Fibroblast of lung (primary cell): Measurements from ENCODE around the gene GRID1. TPM values are rescaled to one million over a fixed set of nuclear protein-coding genes. Genes with fewer than 3 reads are reported as not detected.

Experiments
- DNase-seq, 2 donors: peaks; one replicate each; pipeline versions ENCODE4 v3.0.0 to v3.0.0-alpha.2; 2010; ENCODE audit warnings: low read depth in 2 of 2
- H2AFZ ChIP-seq: 2 replicates; pipeline ENCODE4 v1.5.1; 2012; ENCODE audit warnings: low read length, control low read depth, inconsistent platforms
- H3K27ac ChIP-seq: 2 replicates; pipeline ENCODE4 v1.5.1; 2011; ENCODE audit warnings: low read length, control low read depth; ENCODE audit not compliant: insufficient read depth
- H3K27me3 ChIP-seq: 2 replicates; pipeline ENCODE4 v1.5.1; 2011; ENCODE audit warnings: mild to moderate bottlenecking, low read length; ENCODE audit not compliant: control insufficient read depth, insufficient read depth
- H3K36me3 ChIP-seq: 2 replicates; pipeline ENCODE4 v1.5.1; 2011; ENCODE audit warnings: low read length; ENCODE audit not compliant: control insufficient read depth, insufficient read depth
- H3K4me1 ChIP-seq: 2 replicates; pipeline ENCODE4 v1.5.1; 2011; ENCODE audit warnings: low read length; ENCODE audit not compliant: control insufficient read depth, insufficient read depth; ENCODE audit errors: extremely low read depth
- H3K4me2 ChIP-seq: 2 replicates; pipeline ENCODE4 v1.5.1; 2011; ENCODE audit warnings: low read length, control low read depth; ENCODE audit not compliant: insufficient read depth; ENCODE audit errors: extremely low read depth
- H3K4me3 ChIP-seq, 4 experiments: fragments of 200-600 bp in 1 of 4; sonication (generic) in 1 of 4; replicated peaks in 1 of 4; 2 replicates each; pipeline ENCODE4 v1.5.1; 2011 to 2016; ENCODE audit warnings: low read length in 4 of 4, low read depth in 3 of 4, mild to moderate bottlenecking in 3 of 4, control low read depth in 2 of 4, inconsistent platforms in 1 of 4, mixed read lengths in 1 of 4; ENCODE audit not compliant: insufficient read depth in 1 of 4; ENCODE audit errors: control extremely low read depth in 1 of 4
- H3K79me2 ChIP-seq: 2 replicates; pipeline ENCODE4 v1.5.1; 2012; ENCODE audit warnings: mild to moderate bottlenecking, low read length, inconsistent platforms; ENCODE audit not compliant: control insufficient read depth, insufficient read depth
- H3K9ac ChIP-seq: 2 replicates; pipeline ENCODE4 v1.5.1; 2011; ENCODE audit warnings: mild to moderate bottlenecking, low read length, control low read depth; ENCODE audit not compliant: insufficient read depth
- H3K9me3 ChIP-seq: 2 replicates; pipeline ENCODE4 v1.5.1; 2012; ENCODE audit warnings: low read depth, low read length; ENCODE audit not compliant: control insufficient read depth, insufficient read depth
- H4K20me1 ChIP-seq: 2 replicates; pipeline ENCODE4 v1.5.1; 2011; ENCODE audit warnings: low read length; ENCODE audit not compliant: control insufficient read depth, insufficient read depth; ENCODE audit errors: extremely low read depth
- CTCF ChIP-seq, 2 donors: IDR thresholded peaks in 1 of 2; conservative IDR thresholded peaks in 1 of 2; 1 replicate in 1 of 2; 2 replicates in 1 of 2; pipeline ENCODE4 v1.5.1; 2011 to 2012; ENCODE audit warnings: low read length in 2 of 2, control low read depth in 1 of 2, inconsistent platforms in 1 of 2, low read depth in 1 of 2, mild to moderate bottlenecking in 1 of 2
- EZH2 ChIP-seq: IDR thresholded peaks from 2 replicates; pipeline ENCODE4 v1.5.1; 2012; ENCODE audit warnings: low read length, control low read depth, mild to moderate bottlenecking; ENCODE audit errors: missing control alignments
- polyA plus RNA-seq, 2 donors: library from polyadenylated mRNA; depleted of rRNA in 1 of 2; stranded (reverse) in 1 of 2; unstranded in 1 of 2; fragments of >200 nt; gene quantifications; 2 replicates each; pipeline ENCODE4 v1.2.1, GENCODE V29; 2011 to 2012; ENCODE audit warnings: missing spikeins in 1 of 2
- total RNA-seq: library from RNA; depleted of rRNA; stranded (reverse); fragments of >200 nt; gene quantifications from 2 replicates; pipeline ENCODE4 v1.2.1, GENCODE V29; 2014

Gene GRID1
- total and polyA plus RNA-seq, 2 donors (not counting 1 experiment from before 2014, with no cell fraction given) = 0.03 to 0.33 TPM

GRCh38 chr10:85794553-85794952, 572.0 kb downstream of the GRID1 start:
- H3K27me3 ChIP-seq = no peaks in the 10 kb centered on the region
- no peaks in the 10 kb centered on the region for H3K4me1 ChIP-seq
- no peak overlapping the region for H3K27ac ChIP-seq
- no peak overlapping the region for H3K9ac ChIP-seq
- H3K9me3 ChIP-seq = no peaks in the 10 kb centered on the region
- H3K4me2 ChIP-seq = no peak overlapping the region
- TF ChIP-seq EZH2 = no peak
- TF ChIP-seq CTCF (conservative IDR thresholded peaks at IDR 0.05 in 1 of 2, IDR thresholded peaks at IDR 0.05 in 1 of 2; ENCODE audit: low read depth in 1 of 2, low read length in 2 of 2) = no peak
- H3K4me3 ChIP-seq = no peak overlapping the region
- no peak overlapping the region for H2AFZ ChIP-seq
- H3K36me3 ChIP-seq = no peaks in the 10 kb centered on the region
- H3K79me2 ChIP-seq = no peaks in the 10 kb centered on the region
- H4K20me1 ChIP-seq = no peaks in the 10 kb centered on the region
- DNase-seq = no peak

- no peaks in the 10 kb centered on the region for H3K79me2 ChIP-seq
- H4K20me1 ChIP-seq = no peaks in the 10 kb centered on the region
- DNase-seq = no peak
- no peak overlapping the region for H2AFZ ChIP-seq
- H3K27me3 ChIP-seq = no peaks in the 10 kb centered on the region
- no peak overlapping the region for H3K27ac ChIP-seq
- H3K9me3 ChIP-seq = no peaks in the 10 kb centered on the region
- H3K4me3 ChIP-seq = no peak overlapping the region
- no peaks in the 10 kb centered on the region for H3K4me1 ChIP-seq
- H3K36me3 ChIP-seq = no peaks in the 10 kb centered on the region
- H3K4me2 ChIP-seq = no peak overlapping the region
- TF ChIP-seq EZH2 (no peak), CTCF (conservative IDR thresholded peaks at IDR 0.05 in 1 of 2, IDR thresholded peaks at IDR 0.05 in 1 of 2; ENCODE audit: low read depth in 1 of 2, low read length in 2 of 2) (no peak)
- no peak overlapping the region for H3K9ac ChIP-seq
These were observed 574.1 kb downstream of the GRID1 start for GRCh38 chr10:85792533-85792858.

GRCh38 chr10:85791818-85792532, 574.6 kb downstream of the GRID1 start:
- Histone ChIP-seq H3K27me3 (no peaks in the 10 kb centered on the region), H3K4me2 (no peak overlapping the region), H3K4me1 (no peaks in the 10 kb centered on the region), H3K36me3 (no peaks in the 10 kb centered on the region), H2AFZ (no peak overlapping the region), H3K79me2 (no peaks in the 10 kb centered on the region), H3K4me3 (no peak overlapping the region), H4K20me1 (no peaks in the 10 kb centered on the region), H3K9ac (no peak overlapping the region), H3K27ac (no peak overlapping the region), H3K9me3 (no peaks in the 10 kb centered on the region)
- no peak for DNase-seq
- no peak for TF ChIP-seq CTCF (conservative IDR thresholded peaks at IDR 0.05 in 1 of 2, IDR thresholded peaks at IDR 0.05 in 1 of 2; ENCODE audit: low read depth in 1 of 2, low read length in 2 of 2)
